A204.1 (cell line): ENCODE results near the gene VDAC1.

Source experiments
- FAIRE-seq: peaks from 2 replicates; lab custom pipeline; 2012; peaks lifted over from hg19 to GRCh38; lab: Jason Lieb, UNC

The VDAC1 gene

DNA sequence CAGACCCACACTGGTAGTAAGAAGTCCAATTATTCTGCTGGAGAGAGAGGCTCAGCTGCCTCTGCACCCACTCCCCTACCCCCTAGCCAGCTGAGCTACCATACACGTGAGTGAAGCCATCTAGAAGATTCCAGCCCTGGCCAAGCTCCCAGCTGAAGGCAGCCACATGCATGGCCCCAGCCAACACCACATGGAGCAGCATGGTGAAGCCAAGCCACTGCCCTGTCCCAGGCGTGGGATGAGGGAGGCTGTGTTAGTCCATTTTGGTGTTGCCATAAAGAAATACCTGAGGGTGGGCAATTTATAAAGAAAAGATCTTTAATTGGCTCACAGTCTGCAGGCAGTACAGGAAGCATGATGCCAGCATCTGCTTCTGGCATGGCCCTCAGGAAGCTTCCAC, 20.0 kb upstream of the VDAC1 start:
- no peak for FAIRE-seq

DNA sequence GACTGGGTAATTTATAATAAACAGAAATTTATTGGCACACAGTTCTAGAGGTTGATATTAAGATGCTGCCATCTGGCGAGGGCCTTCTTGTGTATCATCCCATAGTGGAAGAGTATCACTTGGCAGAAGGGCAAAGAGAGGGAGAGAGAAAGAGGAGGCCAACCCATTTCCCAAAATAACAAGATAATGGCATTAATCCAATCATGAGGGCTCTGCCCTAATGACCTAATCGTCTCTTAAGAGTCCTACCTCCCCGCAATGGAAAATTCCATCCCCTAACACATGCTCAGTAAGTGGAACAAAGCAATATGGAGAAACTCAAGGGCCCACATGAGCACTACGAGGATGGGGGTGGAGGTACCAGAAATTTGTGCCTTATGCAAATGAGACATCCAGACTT, 17.6 kb upstream of the VDAC1 start:
- no peak for FAIRE-seq

DNA sequence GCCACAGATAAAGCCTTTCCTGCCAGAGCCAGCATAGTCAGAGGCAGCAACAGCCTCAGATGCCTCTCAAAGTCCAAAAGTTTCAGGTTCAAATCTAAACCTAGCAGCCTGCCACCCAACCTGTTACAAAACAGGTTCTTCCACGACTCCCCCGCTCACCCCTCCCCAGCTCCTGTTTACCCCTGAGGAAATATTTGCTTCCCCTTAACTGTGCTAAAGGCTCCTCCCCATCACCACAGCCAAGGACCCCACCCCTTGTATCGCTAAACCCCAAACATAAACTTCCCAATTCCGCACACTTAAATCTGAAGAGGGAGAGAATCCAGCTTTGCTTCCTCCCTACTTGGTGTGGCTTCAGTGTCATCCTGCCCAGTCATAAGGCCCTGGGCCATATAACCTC, 15.4 kb upstream of the VDAC1 start:
- FAIRE-seq: no peak

GRCh38 chr5:134019636-134020035, 14.9 kb upstream of the VDAC1 start:
- no peak for FAIRE-seq

DNA sequence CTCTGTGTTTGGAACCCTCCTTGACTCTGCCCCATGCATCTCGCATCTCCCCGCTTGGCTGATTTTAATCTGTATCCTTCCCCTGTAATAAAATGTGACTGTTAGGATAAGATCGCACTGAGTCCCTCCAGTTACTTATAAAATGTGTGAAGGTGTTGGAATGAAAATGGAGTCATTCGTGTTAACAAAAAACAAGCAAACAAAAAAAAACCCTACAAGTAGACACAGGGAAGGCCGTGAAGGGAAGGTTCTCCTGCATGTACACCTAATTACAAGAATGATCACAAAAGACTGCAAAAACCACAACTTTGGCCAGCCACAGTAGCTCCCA, 14.2 kb upstream of the VDAC1 start:
- FAIRE-seq: no peak

- FAIRE-seq: no peak
These were observed 13.6 kb upstream of the VDAC1 start for GRCh38 chr5:134018154-134018985.

DNA sequence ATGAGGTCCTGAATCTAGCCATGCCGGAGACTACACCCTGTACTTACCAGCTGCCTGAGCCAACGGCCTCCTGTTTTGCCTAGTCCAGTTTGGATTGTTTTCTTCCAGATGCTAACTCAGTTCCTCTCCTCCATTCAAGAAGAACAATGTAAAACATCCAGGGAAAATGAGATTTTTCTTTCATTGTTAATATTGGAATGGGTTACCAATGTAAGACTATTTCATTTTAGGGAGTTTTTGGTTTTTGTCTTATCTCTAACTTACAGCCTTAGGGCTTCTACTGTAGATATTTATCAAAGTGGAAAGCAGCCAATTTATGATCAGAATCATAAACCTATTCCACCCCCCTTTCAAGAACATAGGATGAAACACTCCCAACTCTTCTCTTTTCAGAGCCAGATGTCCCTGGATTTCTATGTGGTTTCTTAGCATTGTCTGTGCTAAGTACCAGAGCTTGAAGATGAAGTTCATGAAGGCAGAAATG, 3.5 kb upstream of the VDAC1 start:
- FAIRE-seq: no peak

DNA sequence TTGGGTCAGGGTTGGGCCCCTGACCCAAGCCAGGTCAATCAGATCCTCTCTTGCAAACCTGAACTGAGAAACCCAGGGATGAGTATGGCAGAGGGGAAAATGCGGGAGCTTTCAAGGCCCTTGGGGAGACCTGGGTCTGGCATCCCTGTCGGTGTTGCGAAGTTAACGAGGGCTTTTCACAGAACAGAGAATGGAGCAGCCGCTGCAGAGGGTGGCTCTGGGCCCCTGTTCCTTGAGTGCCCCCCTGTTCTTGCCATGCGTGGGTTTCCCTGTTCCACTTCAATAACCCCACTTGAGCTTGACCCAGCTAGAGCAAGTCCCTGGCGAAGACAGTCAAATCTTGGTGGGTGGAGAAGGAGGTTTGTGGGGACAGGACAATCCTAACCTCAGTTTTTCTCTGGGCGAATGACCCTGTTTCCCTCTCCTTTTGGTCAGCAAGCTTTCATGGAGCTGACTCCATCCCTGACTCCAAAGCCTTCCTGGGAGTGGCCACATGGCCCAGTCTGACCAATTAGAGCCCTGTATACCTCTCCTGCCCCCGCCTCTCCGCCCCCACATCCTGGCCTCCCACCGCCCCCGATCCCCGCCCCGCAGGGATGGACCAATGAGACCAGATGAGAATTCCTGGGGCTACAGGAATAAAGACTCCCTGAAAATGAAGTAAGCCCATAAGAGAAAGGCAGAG, 2.9 kb upstream of the VDAC1 start:
- no peak for FAIRE-seq

DNA sequence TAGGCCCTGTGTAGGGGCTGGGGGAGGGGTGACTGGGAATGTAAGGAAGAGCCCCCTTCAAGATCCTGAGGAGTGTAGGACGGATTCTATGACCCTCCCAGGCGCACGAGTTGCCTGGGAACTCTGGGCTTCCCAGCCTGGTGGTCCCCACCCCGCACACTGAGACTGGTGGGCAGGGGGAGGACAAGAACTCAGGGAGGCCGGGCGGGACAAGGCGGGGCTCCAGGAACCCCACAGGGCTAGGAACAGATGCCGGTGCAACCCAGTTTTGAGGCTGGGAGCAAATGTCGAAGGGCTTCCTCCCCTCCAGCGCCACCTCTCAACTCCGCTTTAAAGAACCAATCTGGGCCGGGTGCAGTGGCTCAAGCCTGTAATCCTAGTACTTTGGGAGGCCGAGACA, 1.3 kb upstream of the VDAC1 start:
- no peak for FAIRE-seq

- FAIRE-seq: no peak
These were observed 764 bp upstream of the VDAC1 start for GRCh38 chr5:134005417-134006061.

DNA sequence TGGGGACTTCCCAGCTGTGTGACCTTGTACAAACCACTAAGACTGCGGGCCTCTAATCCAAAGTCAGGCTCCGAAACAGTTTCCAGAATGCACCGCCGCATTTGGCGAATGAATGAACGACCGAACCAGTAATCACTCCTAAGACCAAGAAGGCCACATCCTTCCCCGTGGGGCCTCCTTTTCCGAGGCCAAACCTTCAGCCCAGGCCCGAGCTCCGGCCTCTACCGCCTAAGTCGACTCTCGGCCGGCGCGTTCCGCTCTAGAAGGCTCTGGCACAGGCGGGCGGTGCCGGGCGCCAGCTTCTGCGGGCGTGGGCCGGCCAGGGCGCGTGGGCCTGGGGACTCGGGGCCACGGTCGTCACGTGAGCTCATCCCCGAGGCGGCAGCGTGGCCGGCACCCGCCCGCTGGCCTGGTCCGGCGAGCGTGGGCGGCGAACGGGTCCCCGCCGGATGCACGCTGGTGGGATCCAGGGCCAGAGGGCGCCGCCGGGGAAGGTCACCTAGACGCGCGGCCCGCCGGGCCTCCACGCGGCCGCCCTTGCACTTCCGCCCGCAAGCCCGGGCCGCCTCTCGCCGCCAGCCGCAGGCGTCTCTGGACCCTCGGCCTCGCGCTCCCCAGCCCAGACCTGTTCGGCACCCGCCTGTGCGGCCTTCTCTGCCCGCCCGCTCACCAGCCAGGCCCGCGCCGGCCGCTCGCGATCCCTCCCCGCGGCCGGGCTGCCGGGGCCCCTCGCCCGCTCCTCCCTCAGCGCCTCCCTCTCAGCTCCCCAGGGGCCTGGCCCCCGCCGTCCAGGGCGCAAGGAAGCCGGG, 754 bp downstream of the VDAC1 start:
- no peak for FAIRE-seq

DNA sequence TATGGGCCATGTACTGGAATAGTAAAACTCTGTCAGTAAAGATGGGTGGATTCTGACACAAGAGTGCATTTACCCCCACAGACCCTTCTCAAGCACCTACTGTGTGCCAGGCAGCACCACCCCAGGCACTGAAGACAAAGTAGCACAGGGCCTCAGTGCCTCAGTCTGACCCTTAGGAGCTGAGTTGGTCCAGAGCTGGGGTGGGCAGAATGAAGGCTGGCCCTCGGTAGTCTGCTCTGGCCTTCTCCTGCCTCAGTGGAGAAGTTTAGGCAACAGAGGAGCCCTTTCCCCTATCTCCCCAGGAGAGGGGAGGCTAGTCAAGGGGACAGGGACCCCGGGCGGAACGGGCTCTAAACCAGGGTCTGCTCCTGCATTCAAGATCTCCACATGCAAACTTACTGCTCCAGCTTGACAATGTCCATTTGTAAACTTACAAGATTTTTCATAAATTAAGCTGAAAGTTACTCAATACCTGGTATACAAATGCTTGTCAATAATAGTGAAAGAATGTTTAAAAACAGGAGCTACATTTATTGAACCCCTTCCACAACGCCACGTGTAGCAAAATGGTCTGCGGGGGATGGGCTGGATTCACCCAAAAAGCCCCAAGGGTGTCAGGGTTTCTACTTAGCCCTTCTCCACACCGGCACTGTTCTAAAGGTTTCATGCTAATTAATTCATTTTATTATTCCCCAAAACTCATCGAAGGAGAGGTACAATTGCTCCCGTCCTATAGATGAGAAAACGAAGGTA, 1.5 kb downstream of the VDAC1 start:
- FAIRE-seq: no peak

- FAIRE-seq: no peak
These were observed 2.6 kb downstream of the VDAC1 start for GRCh38 chr5:134001938-134002731.

DNA sequence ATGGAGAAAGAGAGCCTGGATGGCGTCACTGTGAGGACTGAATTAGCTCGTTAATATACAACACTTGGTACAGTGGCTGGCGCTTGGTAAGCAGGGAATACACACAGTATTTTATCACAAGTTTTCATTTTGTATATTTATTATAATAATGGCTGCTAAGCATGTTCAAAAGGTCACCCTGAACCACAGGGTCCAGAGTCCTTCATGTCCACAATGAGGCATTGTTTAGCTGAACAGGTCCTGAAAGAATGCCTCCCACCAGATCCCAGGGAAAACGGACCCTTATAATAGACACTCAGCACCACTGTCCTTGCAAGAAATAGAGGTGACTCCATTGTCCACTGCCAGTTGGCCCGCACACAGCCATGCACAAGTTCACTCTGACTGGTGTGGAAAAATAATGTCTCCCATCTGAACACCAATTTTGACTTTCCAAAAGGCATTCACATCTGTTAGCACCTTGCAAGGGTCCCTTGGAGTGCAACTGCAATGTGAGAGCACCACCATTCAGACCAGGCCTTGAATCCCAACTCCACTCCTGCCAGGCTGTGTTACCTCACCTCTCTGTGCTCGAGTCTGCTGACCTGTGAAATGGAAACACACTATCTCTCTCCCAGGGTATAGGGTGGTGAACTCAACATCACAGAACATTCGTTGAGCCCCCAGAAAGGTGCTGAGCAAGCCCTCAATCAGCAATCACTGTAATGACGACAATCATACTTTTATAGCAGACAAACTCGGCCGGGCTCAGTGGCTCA, 3.9 kb downstream of the VDAC1 start:
- no peak for FAIRE-seq

DNA sequence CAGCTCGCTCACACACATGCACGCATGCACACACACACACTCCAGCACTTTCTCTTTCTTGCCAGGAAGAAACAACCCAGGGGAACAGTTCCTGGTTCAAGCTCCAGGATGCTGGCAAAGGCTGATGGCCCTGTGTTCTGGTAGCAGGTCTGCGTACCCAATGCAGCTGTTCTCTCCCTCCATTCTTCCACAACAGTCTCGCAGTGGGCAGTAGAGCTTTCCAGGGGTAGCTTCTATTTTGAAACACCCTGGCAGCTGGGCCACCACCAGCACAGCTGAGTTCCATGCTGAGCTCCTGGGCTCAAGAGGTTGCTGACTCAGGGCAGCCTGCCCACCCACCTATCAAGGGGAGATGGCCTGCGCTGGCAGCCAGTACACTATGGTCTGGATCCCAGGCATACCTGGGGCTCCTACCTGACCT, 4.7 kb downstream of the VDAC1 start:
- FAIRE-seq: no peak

DNA sequence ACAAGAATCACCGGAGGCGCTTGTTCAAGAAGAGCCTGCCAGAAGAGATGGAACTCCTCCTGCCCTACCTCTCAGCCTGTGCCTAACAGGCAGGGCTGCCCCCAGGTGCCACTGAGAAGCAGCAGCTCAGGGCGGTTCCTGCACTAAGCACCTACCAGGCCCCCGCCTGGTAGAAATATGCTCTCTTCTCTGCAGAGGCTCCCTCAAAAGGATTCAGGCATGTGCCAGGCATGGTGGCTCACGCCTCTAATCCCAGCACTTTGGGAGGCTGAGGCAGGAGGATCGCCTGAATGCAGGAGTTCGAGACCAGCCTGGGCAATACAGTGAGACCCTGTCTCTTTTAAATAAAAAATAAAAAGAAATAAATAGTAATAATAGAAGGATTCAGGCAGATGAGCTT, 6.0 kb downstream of the VDAC1 start:
- FAIRE-seq: no peak

GRCh38 chr5:133998042-133998441, 6.7 kb downstream of the VDAC1 start:
- no peak for FAIRE-seq

DNA sequence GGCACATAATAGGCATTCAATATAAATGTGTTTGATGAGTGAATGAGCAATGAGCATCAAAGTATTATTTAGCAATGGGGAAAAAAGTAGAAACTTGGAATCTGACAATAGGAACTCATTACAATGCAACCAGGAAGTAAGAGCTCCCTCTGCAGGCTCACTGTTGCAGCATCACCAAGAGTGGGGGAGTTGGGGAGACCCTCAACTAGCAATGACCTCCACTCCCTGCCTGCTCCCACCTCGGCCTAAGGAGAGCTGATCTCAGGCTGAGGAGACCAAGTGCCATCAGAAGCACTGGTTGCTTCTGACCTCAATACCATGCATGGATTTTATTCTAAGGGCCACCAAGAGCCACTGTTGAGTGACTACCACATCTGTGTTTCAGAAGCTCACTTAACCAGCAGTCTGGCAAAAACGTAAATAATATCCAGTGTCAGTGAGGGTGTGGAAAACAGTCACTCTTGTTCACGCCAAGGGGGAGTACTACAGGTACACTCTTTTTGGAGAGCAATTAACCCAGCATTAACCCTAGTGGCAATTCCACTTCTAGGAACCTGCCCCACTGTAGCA, 8.0 kb downstream of the VDAC1 start:
- FAIRE-seq: no peak

GRCh38 chr5:133995883-133996563, 8.8 kb downstream of the VDAC1 start:
- FAIRE-seq: no peak
